PFSK-1 (cell line): ENCODE data around the gene HLA-DPA1.

ENCODE experiments used
- POLR2AphosphoS5 ChIP-seq: IDR thresholded peaks from 2 replicates; pipeline ENCODE4 v1.6.1; 2012; ENCODE audit warnings: low read depth, mild to moderate bottlenecking, control low read depth, low read length, moderate library complexity
- REST ChIP-seq, 2 experiments: IDR thresholded peaks; 2 replicates each; pipeline versions ENCODE4 v1.6.1 to v1.8.0; 2011 to 2012; ENCODE audit warnings: low read depth in 2 of 2, low read length in 2 of 2, control low read depth in 1 of 2, inconsistent platforms in 1 of 2, mild to moderate bottlenecking in 1 of 2, moderate library complexity in 1 of 2; ENCODE audit not compliant: insufficient read depth in 1 of 2

GRCh38 chr6:33017018-33017417, 56.4 kb downstream of the HLA-DPA1 start:
- no peak for TF ChIP-seq REST (IDR thresholded peaks at IDR 0.05; ENCODE audit: insufficient read depth in 1 of 2, low read depth in 2 of 2, low read length in 2 of 2)
- TF ChIP-seq POLR2AphosphoS5, result no peak
